WI38 (cell line): ENCODE data around the gene OS9.
"Not testable (repeated sequence)": the region's sequence is repeated elsewhere in the genome, so short reads cannot be mapped to it uniquely, and the experiment has no call there.

Experiments
- H3K4me3 ChIP-seq: 2 replicates; pipeline ENCODE4 v1.5.1; 2011; ENCODE audit warnings: low read depth, mild to moderate bottlenecking, control low read depth, low read length
- CTCF ChIP-seq: IDR thresholded peaks from 2 replicates; pipeline ENCODE4 v1.5.1; 2012; ENCODE audit warnings: low read depth, mild to moderate bottlenecking, control low read depth, low read length

OS9 gene

GRCh38 chr12:57707250-57707649 lies 13.3 kb downstream of the OS9 start:
- TF ChIP-seq CTCF = no peak
- H3K4me3 ChIP-seq = no peak overlapping the region

GRCh38 chr12:57708296-57708695 lies 14.4 kb downstream of the OS9 start:
- no peak for TF ChIP-seq CTCF
- no peak overlapping the region for H3K4me3 ChIP-seq

GRCh38 chr12:57712701-57713100 lies 18.8 kb downstream of the OS9 start:
- TF ChIP-seq CTCF = no peak
- H3K4me3 ChIP-seq = no peak overlapping the region

GRCh38 chr12:57713209-57713608 lies 19.3 kb downstream of the OS9 start:
- no peak overlapping the region for H3K4me3 ChIP-seq
- TF ChIP-seq CTCF = no peak

GRCh38 chr12:57715036-57715748 lies 21.3 kb downstream of the OS9 start:
- H3K4me3 ChIP-seq = not testable (repeated sequence)

- no peak for TF ChIP-seq CTCF
- H3K4me3 ChIP-seq = no peak overlapping the region
Measured at GRCh38 chr12:57715786-57716185, 21.9 kb downstream of the OS9 start.

GRCh38 chr12:57716305-57716704 lies 22.4 kb downstream of the OS9 start:
- no peak overlapping the region for H3K4me3 ChIP-seq
- TF ChIP-seq CTCF = no peak

- TF ChIP-seq CTCF = no peak
- H3K4me3 ChIP-seq = no peak overlapping the region
Measured at GRCh38 chr12:57717131-57717530, 23.2 kb downstream of the OS9 start.
